ENCODE measurements around the gene TRIM44. TPM values are rescaled to one million over a fixed set of nuclear protein-coding genes. Genes with fewer than 3 reads are reported as not detected.

Gene TRIM44, protein sequence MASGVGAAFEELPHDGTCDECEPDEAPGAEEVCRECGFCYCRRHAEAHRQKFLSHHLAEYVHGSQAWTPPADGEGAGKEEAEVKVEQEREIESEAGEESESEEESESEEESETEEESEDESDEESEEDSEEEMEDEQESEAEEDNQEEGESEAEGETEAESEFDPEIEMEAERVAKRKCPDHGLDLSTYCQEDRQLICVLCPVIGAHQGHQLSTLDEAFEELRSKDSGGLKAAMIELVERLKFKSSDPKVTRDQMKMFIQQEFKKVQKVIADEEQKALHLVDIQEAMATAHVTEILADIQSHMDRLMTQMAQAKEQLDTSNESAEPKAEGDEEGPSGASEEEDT
- 45.5 and 61.2 TPM in 2 replicates for total RNA-seq

DNA sequence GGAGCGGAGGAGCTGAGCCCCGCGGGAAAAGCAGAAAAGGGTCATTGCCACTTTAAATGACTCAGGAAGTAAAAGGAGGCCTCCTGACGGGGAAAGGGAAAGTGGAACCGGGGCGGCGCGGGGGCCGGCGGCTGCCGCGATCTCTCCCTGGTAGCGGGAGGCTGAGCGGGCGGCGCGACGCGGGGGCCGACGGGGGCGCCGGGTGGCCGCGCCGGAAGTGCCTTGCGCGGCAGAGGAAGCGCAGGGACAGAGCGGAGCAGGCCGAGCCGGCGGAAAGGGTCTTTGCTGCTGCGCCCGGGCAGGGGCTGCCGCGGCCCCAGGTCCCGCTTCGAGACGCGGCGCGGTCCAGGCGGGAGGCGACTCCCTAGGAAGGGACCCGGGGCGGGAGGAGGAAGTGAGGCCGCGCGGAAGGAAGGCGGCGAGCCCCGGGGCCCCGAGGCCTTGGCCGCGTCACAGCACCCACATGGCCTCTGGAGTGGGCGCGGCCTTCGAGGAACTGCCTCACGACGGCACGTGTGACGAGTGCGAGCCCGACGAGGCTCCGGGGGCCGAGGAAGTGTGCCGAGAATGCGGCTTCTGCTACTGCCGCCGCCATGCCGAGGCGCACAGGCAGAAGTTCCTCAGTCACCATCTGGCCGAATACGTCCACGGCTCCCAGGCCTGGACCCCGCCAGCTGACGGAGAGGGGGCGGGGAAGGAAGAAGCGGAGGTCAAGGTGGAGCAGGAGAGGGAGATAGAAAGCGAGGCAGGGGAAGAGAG, at the start of gene TRIM44:
Gene TRIM44, plus strand, starts transcription at position 127 of the 759 bp plus-strand sequence. Its CDS starts 337 bp downstream, at position 464.

DNA sequence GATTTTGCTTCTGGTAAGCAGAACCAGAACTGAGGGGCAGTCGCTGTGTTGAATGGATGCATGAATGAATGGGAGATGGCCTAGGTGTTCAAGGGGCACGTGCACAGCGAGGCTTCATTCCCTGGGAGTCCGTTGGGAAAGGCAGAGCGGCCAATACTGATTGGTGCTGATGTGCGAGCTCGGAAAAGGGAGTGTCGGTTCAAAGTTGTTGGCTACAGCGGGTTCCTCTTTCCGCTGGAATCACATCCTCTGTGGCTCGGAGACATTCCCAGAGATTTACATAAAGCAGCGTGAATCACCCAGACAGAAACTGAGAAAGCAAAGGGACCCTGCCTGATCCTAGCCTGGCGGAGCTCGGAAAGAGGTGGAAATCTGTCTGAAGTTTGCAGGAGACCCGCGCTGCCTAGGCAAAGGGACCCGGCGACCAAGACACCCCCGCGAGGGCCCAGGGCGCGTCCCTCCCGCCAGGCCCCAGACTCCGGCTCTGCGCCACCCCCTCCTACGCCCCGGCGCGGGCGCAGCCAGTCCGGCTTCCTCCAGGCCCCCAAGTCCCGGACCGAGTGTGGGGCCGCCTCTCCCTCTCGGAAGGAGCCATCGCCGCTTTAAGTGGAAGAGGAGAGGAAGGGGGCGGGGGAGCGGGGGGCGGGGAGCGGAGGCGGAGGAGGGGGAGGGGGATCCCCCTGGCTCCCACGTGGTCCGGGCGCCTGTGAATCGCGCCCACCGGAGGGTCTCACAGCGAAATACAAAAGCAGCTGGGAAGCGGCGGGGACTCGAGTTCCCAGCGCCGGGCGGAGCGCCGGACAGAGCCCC, 44.7 kb upstream of the TRIM44 start, which contains the start of gene FJX1:
Gene FJX1, plus strand, starts transcription at position 774 of the 810 bp plus-strand sequence. CDS start 177 bp downstream, outside the sequence.

Other genes starting within 250 kb of the TRIM44 start
- gene SLC1A2, start 243.2 kb upstream of the TRIM44 start, total RNA-seq = not detected in 2 replicates
- gene PAMR1, start 137.2 kb upstream of the TRIM44 start, total RNA-seq = 0.65 and 0.93 TPM in 2 replicates
- 24.9 and 28.1 TPM in 2 replicates for gene FJX1, start 44.3 kb upstream of the TRIM44 start, total RNA-seq